Measurements from ENCODE around the gene PNKP.

- no peak for TF ChIP-seq CTCF (IDR thresholded peaks at IDR 0.05)
- no peak for TF ChIP-seq POLR2A (IDR thresholded peaks at IDR 0.05)
Measured at GRCh38 chr19:49862391-49863253, 4.8 kb downstream of the PNKP start.

Data from esophagus squamous epithelium (tissue), 4 donors.